HEK293T (cell line): ENCODE measurements around the gene SUN5.

Source experiments
- BHLHE40 ChIP-seq: fragments of 450-650 bp; IDR thresholded peaks from 2 replicates; pipeline ENCODE4 v1.6.1; 2016; ENCODE audit warnings: mild to moderate bottlenecking, moderate library complexity, borderline replicate concordance
- ELF4 ChIP-seq: fragments of 450-650 bp; IDR thresholded peaks from 2 replicates; pipeline ENCODE4 v1.6.1; 2017; ENCODE audit warnings: antibody characterized with exemption
- NFRKB ChIP-seq: fragments of 450-650 bp; IDR thresholded peaks from 2 replicates; pipeline ENCODE4 v1.6.1; 2016; ENCODE audit warnings: mild to moderate bottlenecking, moderate library complexity
- PKNOX1 ChIP-seq: fragments of 450-650 bp; IDR thresholded peaks from 2 replicates; pipeline ENCODE4 v1.6.1; 2016
- SUZ12 ChIP-seq: fragments of 450-650 bp; IDR thresholded peaks from 2 replicates; pipeline ENCODE4 v1.6.1; 2016; ENCODE audit warnings: mild to moderate bottlenecking
- ZNF384 ChIP-seq: fragments of 450-650 bp; IDR thresholded peaks from 2 replicates; pipeline ENCODE4 v1.6.1; 2016

- no peak for TF ChIP-seq PKNOX1
- no peak for TF ChIP-seq BHLHE40
- TF ChIP-seq ZNF384, result no peak
- no peak for TF ChIP-seq SUZ12
- TF ChIP-seq ELF4, result no peak
- no peak for TF ChIP-seq NFRKB
These were observed 33.9 kb downstream of the SUN5 start for GRCh38 chr20:32970115-32970972.
